Measurements from ENCODE around the gene GCNT2.
"Not testable (repeated sequence)": the region's sequence is repeated elsewhere in the genome, so short reads cannot be mapped to it uniquely, and the experiment has no call there.

Gene GCNT2

DNA sequence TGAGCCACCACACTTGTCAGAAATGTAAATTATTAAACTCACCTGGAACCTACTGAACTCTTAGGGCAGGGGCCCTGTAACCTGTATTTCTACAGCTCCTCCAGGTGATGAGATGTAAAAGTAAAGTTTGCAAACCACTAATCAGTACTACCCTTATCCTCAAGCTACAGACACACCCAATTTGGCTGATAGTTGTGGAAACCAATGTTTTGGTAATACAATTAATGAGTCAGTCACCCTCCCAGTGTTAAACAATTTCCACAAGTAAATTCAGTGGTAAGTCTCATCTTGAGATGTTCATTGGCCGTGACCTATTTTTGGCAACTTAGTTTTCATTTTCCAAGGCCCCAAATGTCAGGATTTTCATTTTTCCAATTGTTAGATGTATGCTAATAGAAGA is 29.6 kb downstream of the GCNT2 start:
- no peak for DNase-seq

GRCh38 chr6:10552270-10552810 is 31.2 kb downstream of the GCNT2 start:
- peak; percentile 77 for DNase-seq

DNA sequence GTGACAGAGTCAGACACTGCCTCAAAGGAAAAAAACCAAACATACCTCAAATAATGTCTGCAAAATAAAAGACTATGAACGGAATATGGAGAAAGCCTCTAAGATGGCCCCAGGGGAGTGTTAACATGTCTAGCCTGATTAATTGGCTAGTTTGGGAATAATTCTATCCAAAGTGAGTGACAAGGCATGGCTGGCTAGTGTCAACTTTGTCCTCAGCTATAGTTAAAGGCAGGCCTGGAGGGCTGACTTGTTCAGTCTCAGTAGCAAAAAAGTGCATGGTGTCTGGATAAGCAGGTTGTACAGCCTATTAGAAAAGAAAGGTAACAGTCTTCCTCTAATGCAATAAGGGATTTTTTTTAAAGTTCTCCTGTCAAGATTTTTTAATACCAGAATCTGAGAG is 32.7 kb downstream of the GCNT2 start:
- peak; percentile 41 for DNase-seq

- DNase-seq = no peak
These were observed 33.7 kb downstream of the GCNT2 start for GRCh38 chr6:10554826-10555225.

DNA sequence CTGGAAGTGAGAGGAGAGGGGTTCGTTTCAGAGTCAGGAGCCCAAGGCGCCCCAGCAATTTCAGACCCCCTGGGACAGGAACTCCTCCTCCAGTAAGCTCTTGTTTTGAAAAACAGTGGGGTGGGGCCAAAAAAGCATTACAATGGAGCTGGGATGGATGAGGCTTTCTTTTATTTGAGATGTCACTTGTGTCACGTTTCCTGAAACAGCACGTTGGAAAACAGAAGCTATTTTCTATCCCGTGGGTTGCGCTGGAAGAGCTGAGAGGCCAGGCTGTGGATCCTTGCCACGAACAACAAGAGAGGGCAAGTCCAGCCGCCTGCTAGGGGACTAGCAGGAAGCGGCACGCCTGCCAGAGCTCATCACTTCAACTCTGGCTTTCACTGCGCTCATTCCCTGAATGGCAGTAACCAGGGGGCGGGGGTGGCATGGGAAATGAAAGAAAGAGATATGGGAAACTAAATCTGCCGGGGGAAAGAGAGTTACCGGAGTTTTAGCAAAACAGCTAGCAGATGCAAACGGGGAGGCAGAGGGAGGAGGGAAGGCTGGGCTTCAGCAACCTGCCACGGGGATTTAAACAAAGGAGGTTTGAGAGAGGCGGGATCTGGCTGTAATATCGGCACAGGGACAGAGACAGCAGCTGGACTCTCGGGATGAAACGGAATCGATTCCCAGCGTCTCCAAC is 34.6 kb downstream of the GCNT2 start:
- peak; percentile 93 for DNase-seq

GRCh38 chr6:10556589-10556988 is 35.4 kb downstream of the GCNT2 start:
- DNase-seq = peak; percentile 75

DNA sequence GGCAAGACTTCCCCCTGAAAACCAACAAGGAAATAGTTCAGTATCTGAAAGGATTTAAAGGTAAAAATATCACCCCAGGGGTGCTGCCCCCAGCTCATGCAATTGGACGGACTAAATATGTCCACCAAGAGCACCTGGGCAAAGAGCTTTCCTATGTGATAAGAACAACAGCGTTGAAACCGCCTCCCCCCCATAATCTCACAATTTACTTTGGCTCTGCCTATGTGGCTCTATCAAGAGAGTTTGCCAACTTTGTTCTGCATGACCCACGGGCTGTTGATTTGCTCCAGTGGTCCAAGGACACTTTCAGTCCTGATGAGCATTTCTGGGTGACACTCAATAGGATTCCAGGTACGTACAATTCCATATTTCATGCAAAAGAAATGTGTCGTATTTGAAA is 35.8 kb downstream of the GCNT2 start:
- DNase-seq = peak; percentile 75

DNA sequence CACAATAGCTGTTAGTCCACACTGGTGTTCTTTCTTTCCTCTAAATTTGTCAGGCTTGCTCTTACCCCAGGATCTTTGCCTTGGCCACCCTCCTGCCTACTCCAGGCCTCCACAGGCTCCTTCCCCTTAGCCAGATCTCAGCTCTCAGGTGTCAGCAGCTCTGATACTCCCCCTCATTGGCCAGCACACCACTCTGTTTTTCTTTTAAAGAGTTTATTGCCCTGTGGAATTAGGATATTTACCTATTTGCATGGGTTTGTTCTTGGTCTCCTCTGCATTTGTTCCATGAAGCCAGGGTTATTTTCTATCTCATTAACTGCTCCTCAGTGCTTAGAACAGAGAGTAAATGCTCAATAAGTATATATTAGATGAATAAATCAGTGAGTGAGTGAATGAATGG is 36.8 kb downstream of the GCNT2 start:
- peak; percentile 68 for DNase-seq

GRCh38 chr6:10558565-10558964 is 37.4 kb downstream of the GCNT2 start:
- peak; percentile 95 for DNase-seq

DNA sequence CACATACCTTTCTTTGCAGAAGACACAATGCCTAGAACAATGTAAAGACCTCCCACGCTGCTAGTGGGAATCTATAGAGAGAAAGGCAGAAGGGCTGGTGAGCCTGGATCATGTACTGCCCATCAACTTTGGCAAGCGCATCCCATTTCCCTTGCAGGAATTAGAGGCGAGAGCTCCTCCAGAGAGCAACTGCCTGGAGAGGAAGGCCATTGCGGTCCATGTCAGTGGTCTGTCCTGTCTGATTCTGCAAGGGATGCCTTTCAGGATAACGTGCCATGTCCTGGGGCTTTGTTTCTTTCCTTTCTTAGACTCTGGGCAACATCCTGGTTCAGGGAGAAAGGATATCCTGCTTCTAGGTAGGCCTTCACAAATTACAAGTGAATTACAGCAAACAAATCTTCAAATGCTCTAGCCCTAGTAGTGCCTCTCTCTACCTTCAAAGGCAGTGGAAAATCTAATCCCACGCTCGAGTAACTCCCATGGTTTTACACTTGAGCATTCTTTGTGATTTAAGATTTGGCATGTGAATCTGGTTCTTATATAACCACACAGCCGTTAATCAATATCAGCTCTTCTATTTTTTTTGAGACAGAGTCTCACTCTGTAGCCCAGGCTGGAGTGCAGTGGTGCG is 38.5 kb downstream of the GCNT2 start:
- DNase-seq = peak; percentile 41

- no peak for DNase-seq
These were observed 40.6 kb downstream of the GCNT2 start for GRCh38 chr6:10561611-10562199.

GRCh38 chr6:10564975-10565673 is 44.0 kb downstream of the GCNT2 start:
- no peak for DNase-seq

DNA sequence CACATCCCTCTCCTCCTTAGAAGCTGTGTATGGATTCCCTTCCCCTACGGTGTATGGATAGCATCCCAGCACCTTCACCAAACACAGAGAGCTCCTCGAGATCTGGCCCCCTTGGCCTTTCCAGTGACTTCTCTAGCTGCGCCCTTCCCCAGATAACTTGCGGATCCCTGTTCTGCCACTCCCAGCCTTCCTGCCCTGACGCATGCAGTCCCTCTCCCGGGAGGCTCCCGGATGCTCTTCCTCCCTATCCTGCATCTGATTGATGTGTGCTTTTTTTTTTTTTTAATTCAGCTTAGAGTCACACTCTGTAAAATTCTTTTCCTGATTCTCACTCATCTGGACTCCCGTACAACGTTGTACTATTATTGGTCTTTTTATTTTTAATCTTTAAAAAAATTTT is 44.8 kb downstream of the GCNT2 start:
- DNase-seq = no peak

GRCh38 chr6:10567256-10568026 is 46.3 kb downstream of the GCNT2 start:
- no peak for DNase-seq

DNA sequence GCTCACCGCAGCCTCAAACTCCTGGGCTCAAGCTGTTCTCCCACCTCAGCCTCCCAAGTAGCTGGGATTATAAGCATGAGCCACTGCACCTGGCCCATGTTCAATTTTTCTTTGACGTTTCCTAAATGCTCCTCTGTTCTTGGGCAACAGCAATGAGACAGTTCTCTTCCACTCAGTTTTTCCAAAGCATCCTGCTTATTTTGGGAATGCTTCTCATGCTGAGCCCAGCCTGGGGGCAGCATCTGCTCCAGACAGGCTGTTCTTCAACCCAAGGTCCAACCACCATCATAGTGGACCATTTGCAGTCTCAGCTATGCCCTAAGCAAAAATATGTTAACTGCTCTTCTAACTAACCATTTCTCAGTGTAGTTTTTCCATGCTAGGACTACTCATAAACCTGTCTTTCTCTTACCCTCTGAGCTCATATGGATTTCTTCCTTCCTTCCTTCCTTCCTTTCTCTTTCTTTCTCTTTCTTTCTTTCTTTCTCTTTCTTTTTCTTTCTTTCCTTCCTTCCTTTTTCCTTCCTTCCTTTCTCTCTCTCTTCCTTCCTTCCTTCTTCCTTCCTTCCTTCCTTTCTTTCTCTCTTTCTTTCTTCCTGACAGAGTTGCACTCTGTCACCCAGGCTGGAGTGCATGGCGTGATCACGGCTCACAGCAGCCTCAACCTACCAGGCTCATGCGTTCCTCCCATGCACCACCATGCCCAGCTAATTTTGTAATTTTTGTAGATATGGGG is 48.4 kb downstream of the GCNT2 start:
- no peak for DNase-seq

- not testable (repeated sequence) for DNase-seq
These were observed 54.4 kb downstream of the GCNT2 start for GRCh38 chr6:10575519-10575918.

DNA sequence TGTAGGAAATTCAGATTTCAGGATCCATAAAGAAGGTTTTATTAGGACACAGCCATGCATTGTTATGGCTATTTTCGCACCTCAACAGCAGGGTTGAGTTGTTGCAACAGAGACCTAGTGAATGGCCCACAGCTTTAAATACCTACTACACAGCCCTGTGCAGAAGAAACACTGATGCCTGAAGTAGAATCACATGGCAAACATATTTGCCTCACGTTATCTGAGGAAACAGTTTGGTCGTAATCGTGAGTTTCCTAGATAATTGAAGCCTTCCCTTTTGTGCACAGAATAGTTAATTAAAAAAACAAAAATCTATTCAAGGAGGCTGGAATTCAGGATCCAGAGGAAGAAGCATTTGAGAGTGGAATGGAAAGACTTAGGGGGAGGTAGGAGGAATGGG is 55.1 kb downstream of the GCNT2 start:
- DNase-seq = no peak

DNA sequence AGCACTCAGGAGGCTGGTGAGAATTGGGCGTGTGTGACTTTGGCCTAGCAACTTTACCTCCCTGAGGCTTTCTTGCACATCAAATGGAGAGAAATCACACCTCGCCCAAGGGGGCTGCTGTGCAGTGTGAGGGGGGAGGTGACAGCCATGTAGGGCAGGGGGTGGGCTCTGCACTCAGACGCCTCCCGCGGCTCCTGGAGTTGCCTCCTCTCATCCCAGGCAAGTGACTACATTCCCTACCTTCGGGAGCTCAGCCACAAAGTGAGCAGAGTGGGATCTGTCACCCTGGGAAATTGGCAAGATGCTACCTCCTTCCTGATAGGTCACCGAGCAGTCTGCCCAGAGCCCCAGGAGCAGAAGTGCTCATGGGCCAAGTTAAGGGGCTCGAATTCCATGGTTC is 56.0 kb downstream of the GCNT2 start:
- no peak for DNase-seq

- no peak for DNase-seq
These were observed 57.6 kb downstream of the GCNT2 start for GRCh38 chr6:10578723-10579122.

- peak; percentile 32 for DNase-seq
These were observed 58.7 kb downstream of the GCNT2 start for GRCh38 chr6:10579803-10580202.

- DNase-seq = peak; percentile 88
These were observed 59.4 kb downstream of the GCNT2 start for GRCh38 chr6:10580570-10580969.

GRCh38 chr6:10581402-10581801 is 60.3 kb downstream of the GCNT2 start:
- DNase-seq = peak; percentile 74
